ENCODE data around the gene ARMC7.
"Not testable (repeated sequence)": the region's sequence is repeated elsewhere in the genome, so short reads cannot be mapped to it uniquely, and the experiment has no call there.

The ARMC7 gene

DNA sequence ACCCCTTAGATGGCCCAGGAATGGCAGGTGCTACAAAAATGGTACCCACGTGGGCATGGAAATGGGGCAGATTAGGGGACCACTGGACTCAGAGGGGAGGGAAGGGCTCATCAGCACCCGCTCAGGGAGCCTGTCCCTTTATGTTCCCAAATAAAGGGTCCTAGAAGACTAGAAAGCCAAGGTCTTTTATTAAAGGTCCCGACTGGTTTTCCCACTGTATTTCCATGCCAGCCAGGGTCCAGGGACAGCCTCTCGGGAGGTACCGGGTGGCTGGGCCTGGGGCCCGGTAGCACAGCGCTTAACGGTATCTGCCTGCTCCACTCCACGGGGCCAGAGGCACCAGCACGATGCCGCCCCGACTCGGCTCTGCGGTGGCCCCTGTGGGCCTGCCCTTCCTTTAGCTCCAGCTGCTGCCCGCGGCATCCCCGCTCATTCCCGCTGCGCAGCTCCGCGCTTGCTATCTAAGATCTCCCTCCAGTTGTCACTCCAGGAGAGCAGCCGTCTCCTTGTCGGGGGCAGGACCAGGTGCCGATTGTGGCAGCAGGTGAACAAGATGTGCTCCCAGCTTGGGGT is 20.4 kb downstream of the ARMC7 start:
- no peak for DNase-seq (ENCODE audit: low spot score)

DNA sequence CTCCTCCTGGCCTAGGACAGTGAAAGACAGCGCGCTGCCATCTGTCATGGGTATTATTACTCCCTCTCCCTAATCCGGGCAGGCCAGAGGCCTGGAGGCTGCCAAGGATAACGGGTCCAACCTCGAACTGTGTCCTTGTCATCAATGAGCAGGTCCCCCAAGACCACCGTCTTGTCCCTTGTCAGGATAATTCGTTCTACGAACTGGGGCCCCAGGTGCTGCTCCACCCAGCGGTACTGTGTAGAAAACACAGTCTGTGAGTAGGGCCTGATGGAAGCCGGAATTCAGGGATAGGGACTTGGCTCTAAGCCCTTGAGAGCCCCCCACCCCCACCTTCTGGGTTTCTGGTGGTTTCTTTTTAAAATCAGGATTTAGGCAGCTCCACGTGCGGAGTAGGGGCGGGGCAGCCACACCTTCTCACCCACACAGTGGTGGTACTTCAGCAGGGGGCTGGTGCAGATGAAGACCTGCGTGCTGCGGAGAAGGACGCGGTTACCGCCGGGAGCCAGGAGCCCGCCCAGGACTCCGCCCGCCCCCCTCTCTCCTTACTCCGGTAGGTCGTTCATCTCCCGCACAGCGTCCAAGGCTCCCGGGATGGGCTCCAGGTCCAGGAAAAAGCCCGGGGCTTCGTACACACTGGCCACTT is 21.0 kb downstream of the ARMC7 start:
- DNase-seq (ENCODE audit: low spot score) = peak; percentile 84

DNA sequence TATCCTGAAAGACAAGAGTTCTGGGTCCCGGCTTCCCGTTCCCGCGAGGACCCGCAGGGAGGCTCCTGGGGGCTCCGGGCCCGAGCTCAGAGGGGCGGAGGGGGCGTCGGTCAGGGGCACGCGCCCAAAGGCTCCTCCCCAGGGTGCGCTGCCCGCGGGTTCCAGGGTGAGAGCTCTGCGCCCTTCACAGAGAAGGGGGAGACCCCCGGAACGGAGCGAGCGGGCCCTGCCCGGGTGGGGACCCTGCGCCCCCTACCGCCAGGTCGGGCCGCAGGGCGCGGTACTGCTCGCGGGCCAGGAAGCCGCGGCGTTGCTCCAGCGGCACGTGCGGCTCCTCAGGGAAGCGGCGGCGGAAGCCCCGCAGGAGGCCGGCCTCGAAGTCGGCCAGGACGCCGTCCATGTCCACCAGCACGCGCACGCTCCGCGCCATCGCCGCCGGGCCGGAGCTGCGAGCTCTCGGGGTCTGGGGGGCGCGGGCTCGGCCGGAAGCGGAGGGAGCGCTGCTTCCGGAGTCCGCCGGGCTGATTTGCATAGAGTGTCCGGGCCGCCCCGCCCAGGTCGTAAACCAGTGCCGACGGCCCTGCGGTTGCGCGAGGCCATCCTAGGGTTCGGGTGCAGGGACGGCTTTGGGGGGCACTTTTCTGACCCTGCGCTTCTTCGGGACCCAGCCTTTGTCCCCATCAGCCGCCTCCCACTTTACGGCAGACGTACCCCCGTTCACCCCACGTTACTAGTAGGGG is 21.7 kb downstream of the ARMC7 start, which contains the start of gene NT5C:
TSS of gene NT5C (minus strand) at position 465 of the 740 bp plus-strand sequence. CDS start at position 430, 35 bp downstream.
- DNase-seq (ENCODE audit: low spot score) = peak; percentile 83

DNA sequence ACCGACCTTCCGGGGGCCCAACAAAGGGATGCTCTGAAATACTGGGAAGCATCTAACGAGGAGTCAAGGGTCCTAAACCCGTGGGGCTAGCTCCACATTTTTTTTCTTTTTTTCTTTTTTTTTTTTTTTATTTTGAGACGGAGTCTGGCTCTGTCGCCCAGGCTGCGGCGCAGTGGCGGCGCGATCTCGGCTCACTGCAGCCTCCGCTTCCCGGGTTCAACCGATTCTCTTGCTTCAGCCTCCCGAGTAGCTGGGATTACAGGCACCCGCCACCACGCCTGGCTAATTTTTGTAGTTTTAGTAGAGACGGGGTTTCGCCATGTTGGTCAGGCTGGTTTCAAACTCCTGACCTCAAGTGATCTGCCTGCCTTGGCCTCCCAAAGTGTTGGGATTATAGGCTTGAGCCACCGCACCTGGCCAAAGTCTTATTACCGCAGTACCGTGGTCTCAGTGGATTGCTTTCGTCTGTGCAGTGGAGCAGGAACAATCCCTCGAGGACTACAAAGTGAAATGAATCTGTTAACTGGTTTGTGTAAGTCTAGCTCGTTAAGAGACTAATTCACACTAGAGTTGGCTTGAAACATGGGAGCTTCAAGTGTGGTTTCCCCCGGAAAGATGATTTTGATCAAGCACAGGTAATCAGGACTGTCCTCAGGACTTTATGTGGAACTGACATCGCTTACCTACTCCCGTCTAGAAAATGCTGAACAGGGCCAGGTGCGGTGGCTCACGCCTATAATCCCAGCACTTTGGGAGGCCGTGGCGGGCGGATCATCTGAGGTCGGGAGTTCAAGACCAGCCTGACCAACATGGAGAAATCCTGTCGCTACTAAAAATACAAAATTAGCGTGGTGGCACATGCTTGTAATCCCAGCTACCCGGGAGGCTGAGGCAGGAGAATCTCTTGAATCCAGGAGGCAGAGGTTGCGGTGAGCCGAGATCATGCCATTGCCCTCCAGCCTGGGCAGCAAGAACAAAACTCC is 22.5 kb downstream of the ARMC7 start:
- DNase-seq (ENCODE audit: low spot score) = not testable (repeated sequence)

DNA sequence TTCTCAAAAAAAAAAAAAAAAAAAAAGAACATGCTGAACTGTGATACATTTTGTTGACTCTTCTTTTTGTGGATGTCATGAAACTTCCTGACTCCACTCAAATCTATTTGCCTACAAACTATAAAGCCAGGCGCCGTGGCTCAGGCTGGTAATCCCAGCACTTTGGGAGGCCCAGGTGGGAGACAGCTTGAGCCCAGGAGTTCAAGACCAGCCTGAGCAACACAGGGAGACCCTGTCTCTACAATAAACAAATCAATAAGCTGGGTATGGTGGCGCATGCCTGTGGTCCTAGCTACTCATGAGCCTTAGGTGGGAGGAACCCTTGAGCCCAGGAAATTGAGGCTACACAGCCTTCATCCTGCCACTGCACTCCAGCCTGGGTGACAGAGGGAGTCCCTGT is 23.2 kb downstream of the ARMC7 start:
- no peak for DNase-seq (ENCODE audit: low spot score)

DNA sequence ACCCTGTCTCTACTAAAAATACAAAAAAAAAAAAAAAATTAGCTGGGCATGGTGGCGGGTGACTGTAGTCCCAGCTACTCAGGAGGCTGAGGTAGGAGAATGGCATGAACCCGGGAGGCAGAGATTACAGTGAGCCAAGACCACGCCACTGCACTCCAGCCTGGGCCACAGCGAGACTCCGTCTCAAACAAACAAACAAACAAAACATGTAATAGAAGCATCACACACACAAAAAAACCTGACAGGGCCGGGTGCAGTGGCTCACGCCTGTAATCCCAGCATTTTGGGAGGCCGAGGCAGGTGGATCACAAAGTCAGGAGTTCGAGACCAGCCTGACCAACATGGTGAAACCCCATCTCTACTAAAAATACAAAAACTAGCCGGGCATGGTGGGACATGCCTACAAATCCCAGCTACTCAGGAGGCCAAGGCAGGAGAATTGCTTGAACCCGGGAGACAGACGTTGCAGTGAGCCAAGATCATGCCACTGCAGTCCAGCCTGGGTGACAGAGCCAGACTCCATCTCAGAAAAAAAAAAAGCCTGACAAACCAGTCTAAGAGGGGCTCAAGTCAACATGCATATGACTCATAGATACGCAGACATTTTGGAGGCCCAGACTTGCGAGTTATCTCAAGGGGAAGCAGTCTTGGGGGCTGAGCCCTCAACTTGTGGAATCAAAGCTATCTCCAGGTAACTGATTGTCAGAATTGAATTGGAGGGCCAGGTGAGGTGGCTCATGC is 24.0 kb downstream of the ARMC7 start:
- not testable (repeated sequence) for DNase-seq (ENCODE audit: low spot score)

DNA sequence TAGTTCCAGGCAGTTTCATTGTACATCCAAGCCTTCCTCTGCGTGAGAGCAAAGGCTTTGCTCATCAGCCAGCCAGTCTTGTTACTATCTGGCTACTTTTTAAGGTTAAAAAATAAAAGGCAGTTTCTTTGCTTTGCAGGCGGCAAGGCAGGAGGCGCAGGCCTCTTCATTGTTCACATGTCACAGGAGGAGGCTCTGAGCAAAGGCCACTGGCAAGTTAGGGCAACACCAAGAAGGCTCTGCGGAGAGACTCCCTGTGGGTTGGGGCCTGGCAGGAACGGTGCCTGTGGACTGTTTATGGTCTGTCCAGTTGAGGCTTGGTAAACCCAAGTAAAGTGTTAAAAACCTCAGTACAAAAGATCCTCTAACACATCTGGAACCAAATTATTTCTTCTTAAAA is 25.7 kb downstream of the ARMC7 start:
- no peak for DNase-seq (ENCODE audit: low spot score)

DNA sequence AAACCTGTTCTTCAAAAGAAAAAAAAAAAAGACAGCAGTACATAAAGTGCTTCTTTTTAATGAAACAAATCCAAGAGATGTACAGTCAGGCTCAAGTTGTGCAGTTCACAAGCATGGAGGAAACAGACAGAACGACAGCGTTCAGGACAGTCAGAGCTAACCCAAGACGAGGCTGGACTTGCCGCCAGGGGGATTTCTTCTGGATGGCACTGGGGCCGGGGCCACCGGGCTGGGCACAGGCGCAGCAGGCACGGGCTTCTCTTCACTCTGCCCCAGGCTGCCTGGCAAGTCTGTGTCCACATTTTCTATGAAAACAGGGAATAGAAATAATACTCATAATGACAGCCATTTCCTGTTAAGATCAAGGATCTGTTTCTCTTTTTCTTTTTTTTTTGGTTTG is 26.2 kb downstream of the ARMC7 start:
- DNase-seq (ENCODE audit: low spot score) = no peak

DNA sequence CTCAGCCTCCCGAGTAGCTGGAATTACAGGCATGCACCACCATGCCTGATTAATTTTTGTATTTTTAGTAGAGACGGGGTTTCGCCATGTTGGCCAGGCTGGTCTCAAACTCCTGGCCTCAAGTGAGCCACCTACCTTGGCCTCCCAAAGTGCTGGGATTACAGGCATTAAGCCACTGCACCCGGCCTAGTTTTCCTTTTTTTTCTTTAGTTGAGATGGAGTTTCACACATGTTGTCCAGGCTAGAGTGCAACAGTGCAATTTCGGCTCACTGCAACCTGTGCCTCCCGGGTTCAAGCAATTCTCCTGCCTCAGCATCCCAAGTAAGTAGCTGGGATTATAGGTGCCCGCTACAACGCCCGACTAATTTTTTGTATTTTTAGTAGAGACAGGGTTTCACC is 28.0 kb downstream of the ARMC7 start:
- DNase-seq (ENCODE audit: low spot score) = not testable (repeated sequence)

DNA sequence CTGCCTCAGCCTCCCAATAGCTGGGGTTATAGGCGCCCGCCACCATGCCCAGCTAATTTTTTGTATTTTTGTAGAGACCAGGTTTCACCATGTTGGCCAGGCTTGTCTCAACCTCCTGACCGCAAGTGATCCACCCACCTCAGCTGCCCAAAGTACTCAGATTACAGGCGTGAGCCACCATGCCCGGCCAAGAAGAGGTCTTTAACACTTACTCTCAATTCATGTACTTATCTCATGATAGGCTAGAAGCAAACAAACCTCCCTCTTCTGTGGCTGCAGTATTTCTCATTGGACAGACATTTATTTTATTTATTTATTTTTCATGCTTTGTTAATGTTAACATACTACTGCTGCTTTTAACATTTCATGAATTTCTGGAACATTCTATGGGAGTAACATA is 28.8 kb downstream of the ARMC7 start:
- DNase-seq (ENCODE audit: low spot score) = no peak

DNA sequence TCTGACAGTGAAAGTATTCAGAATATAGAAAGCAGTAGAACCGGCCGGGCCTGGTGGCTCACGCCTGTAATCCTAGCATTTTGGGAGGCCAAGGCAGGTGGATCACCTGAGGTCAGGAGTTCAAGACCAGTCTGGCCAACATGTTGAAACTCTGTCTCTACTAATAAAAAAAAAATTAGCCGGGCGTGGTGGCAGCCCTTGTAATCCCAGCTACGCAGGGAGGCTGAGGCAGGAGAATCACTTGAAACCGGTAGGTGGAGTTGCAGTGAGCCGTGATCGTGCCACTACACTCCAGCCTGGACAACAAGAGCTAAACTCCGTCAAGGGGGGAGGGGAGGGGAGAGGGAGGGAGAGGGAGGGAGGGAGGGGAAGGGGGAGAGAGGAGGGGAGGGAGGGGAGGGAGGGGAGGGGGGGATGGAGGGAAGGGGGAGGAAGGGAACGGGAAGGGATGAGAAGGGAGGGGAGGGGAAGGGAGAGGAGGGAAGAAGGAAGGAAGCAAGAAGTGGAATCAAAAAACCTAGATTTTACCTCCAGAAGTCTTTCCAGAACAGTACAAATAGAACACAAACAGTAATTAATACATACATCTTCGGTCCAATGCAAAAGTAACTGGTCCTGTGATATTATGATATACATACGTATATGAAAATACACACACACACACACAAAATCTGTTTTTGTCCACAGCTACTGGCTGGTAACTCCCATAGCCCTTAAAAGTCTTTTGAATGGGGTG is 32.6 kb downstream of the ARMC7 start:
- DNase-seq (ENCODE audit: low spot score) = no peak

DNA sequence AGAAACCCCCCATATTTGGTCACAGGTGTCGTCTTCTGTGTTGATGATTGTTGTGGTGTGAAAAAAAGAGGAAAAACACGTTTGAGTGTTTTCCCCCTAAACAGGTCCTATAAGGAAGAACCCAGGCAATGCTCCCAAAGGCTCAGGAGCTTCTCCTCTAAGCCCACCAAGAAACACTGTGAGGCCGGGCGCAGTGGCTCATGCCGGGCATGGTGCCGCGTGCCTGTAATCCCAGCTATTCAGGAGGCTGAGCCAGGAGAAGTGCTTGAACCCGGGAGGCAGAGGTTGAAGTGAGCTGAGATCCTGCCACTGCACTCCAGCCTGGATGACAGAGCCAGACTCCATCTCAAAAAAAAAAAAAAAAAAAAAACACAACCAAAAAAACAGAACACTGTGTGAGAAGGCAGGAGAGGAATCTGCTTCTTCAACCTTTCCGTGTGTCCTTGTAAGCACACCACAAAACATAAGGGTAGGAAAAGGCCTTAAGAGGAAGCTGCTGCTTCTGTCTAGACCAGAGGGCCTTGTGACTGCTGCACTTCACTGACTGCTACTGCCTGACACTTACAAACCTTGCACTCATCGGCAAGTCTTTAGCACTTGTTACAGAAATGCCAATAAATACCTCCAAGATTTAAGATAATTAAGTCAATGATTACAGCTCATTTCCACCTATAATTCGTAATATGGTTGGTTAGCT is 35.2 kb downstream of the ARMC7 start:
- no peak for DNase-seq (ENCODE audit: low spot score)

DNA sequence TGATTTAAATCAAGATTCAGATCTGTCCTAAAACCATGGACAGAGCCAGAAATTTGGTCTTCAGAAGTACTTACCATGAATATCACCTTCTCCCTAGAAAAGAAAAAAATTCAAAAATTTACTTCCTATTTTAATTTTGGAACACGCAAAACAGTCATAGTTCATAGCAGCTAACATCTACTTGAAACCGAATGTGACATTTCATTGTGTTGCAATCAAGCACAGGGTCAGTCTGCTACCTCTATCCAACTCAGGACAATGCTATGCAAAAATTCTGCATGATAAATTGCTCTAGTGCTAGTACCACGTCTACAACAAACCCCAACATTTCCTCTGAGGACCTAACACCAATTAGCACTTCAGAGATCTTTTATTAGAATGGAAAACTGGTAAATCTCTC is 36.8 kb downstream of the ARMC7 start:
- no peak for DNase-seq (ENCODE audit: low spot score)

DNA sequence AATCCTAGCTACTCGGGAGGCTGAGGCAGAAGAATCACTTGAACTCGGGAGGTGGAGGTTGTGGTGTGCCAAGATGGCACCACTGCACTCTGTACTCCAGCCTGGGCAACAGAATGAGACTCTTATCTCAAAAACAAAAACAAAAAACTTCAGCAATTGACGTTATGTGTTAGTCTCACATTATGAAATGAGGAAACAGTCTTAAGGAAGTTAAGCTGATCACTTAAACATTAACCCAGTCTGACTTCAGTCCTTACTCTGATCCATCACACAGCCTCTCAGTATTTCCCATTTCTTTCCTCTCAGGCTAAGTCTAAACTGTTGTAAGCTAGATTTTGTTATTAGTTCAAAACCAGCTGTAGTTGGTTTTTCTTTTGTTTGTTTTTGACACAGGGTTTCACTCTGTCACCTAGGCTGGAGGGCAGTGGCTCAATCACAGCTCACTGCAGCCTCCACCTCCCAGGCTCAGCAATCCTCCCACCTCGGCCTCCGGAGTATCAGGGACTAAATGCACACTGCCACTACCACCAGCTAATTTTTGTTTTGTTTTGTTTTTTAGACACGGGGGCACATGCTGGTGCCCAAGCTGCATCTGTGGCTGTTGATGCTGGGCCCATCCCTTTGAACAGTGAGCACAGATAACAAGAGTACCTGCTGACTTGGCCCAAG is 38.2 kb downstream of the ARMC7 start:
- no peak for DNase-seq (ENCODE audit: low spot score)

DNA sequence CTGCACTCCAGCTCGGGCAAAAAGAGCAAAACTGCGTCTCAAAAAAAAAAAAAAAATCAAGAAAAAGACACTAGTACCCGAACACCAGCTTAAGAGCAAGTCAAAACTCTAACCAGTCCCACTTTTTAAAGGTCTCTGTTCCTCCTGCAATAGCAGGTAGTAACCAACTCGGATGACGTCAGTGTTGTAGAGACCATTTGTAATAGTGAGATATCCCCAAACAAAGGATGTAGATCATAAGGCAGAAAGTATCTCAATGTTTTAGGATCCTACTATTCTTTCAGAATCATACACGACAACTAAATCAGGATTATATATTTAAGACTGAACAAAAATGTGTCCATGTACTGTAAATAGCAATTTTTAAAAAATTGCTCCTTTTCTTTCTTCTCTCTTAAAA is 42.2 kb downstream of the ARMC7 start:
- DNase-seq (ENCODE audit: low spot score) = peak; percentile 28

DNA sequence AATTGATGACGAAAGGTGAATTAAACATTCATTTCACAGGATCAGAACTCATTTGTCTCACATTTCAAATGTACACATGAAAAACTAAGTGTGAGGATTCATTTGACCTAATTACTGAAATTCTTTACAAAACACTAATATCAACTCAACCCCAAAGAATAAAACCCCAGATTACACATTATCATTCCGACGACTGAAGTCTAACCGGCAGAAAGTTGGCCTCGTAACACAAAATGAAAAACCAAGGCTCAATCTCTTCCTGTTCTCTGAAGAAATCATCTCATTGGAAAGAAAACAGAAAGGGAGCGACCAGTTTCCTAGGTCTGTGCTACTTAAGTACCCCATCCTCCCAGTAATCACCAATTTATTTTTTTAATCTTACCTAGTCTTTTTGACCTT is 42.8 kb downstream of the ARMC7 start:
- no peak for DNase-seq (ENCODE audit: low spot score)

DNA sequence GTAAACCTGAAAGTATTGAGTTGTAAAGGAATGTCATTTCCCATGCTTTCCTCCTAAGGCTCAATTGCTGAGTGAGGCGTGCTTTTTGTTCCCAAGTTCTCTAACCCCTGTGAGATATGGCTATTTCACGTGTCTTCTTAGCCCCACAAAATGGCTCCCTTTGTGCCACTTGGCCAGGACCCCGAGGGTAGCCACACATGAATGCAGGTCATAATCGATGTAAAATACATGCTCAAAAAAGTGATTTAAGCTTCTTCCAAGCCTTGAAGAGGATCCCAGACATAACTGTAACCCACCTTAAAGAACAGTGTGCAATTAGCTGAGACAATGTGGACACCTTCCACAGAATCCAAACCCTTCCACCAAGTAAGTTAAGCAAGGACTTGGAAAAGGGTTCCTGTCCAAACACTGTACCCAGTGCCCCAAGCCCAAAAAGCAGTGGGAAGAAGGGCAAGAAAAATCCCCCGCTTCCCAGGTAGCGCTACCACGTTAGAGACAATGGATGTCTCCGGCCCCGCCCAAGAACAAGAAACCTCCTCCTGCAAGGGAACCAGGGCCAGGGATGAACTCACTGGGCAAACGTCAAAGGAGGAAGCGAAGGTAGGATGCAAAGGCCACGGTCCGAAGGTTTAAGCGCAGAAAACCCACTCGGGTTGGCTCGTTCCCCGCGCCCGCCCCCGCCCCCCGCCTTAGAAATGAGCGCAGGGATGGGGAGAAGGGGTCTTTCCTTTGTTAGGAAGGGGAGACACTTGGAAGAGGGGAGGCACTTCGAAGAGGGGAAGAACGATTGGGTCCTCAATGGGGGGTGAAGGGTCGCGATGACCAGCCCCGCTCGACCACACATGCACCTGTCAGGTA is 43.4 kb downstream of the ARMC7 start:
- DNase-seq (ENCODE audit: low spot score) = peak; percentile 69

DNA sequence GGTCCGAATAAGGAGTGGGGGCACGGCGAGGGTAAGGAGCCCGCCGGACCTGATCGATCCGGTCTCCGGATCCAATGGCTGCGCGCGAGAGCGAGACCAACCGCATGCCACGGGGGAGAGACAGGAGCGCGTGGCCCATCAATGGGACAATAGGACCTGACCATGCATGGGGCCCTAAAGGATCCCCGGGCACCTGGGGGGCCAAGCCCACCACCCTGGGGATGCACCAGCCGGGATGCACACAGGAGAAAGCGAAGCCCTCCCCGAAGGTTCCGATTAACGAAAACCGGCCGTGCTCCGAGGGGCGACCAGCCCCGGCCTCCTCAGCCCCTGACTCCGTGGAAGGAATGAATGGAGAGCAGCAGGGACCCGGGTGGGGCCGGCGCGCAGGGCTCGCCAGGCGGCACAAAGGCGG is 44.0 kb downstream of the ARMC7 start:
- peak; percentile 17 for DNase-seq (ENCODE audit: low spot score)

Measured in SW480 (cell line).